UCSD-AML1 (cell line): ENCODE results near the gene XAB2.

ENCODE experiments used
- DNase-seq: peaks from one replicate; lab custom pipeline; 2025; ENCODE audit not compliant: unreplicated experiment; lab: John Stamatoyannopoulos, UW

XAB2 gene

GRCh38 chr19:7633698-7634097 is 4.4 kb upstream of the XAB2 start, which contains the start of gene PCP2:
TSS of gene PCP2 (minus strand) at chr19:7633719. CDS start at chr19:7633457, 262 bp downstream.
- DNase-seq, result no peak

GRCh38 chr19:7632340-7633203 is 3.2 kb upstream of the XAB2 start:
- no peak for DNase-seq

- DNase-seq, result no peak
Measured at GRCh38 chr19:7631577-7631976, 2.2 kb upstream of the XAB2 start.

- DNase-seq, result no peak
Measured at GRCh38 chr19:7628589-7629311, 595 bp downstream of the XAB2 start.

- DNase-seq, result no peak
Measured at GRCh38 chr19:7627166-7627565, 2.2 kb downstream of the XAB2 start.

- DNase-seq, result no peak
Measured at GRCh38 chr19:7625763-7626372, 3.5 kb downstream of the XAB2 start.

- DNase-seq, result no peak
Measured at GRCh38 chr19:7624810-7625209, 4.5 kb downstream of the XAB2 start.

- no peak for DNase-seq
Measured at GRCh38 chr19:7623725-7624603, 5.4 kb downstream of the XAB2 start.

- DNase-seq, result no peak
Measured at GRCh38 chr19:7622933-7623685, 6.2 kb downstream of the XAB2 start.

GRCh38 chr19:7620442-7621412 is 8.6 kb downstream of the XAB2 start:
- no peak for DNase-seq

- no peak for DNase-seq
Measured at GRCh38 chr19:7619671-7620441, 9.5 kb downstream of the XAB2 start.

GRCh38 chr19:7618771-7619510 is 10.4 kb downstream of the XAB2 start:
- no peak for DNase-seq

GRCh38 chr19:7618348-7618747 is 11.0 kb downstream of the XAB2 start:
- no peak for DNase-seq

GRCh38 chr19:7617735-7618134 is 11.6 kb downstream of the XAB2 start:
- no peak for DNase-seq

GRCh38 chr19:7617172-7617571 is 12.2 kb downstream of the XAB2 start:
- no peak for DNase-seq

GRCh38 chr19:7614859-7615741 is 14.2 kb downstream of the XAB2 start:
- DNase-seq, result no peak
